ENCODE measurements around the gene MAGI2. TPM values are rescaled to one million over a fixed set of nuclear protein-coding genes. Genes with fewer than 3 reads are reported as not detected.

The MAGI2 gene
- total and polyA plus RNA-seq, 2 donors (not counting 3 experiments of a cell fraction or from before 2014, with no cell fraction given): 0.28 to 6.0 TPM

DNA sequence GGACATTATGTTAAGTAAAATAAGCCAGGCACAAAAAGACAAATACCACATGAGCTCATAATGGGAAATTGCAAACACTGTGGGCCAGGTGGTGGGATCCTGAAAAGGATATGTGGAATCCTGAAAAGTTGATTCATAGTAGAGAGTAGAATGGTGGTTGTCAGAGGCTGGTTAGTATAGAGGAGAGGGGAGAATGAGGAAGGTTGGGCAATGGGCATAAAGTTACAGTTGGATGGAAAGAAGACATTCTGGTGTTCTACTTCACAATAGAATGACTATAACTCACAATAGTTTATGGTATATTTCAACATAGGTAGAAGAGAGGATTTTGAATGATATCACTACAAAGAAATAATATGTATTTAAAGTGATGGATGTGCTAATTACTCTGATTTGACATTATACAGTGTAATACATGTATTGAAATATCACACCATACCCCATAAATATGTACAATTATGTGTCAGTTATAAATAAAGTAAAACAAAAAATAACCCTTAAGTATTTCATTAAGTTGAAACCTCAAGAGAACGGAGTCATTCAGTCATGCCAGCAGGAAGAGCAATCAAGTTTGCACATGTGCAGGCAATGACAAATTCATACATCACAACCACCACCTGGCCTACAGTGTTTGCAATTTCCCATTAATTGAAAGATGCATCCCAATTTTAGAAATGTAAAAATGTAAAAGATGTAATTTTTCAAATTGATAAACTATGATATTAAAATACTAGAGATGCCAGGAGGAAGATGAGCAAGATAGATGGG is 156.7 kb downstream of the MAGI2 start:
- Histone ChIP-seq H3K4me2 (ENCODE audit: insufficient read depth, low read length) (no peak overlapping the region), H3K9me1 (replicated peaks; ENCODE audit: control insufficient read depth, extremely low read depth, insufficient read depth, low read length) (no peaks in the 10 kb centered on the region), H4K20me1 (replicated peaks; ENCODE audit: control insufficient read depth, extremely low read depth, insufficient read depth, low read length) (no peaks in the 10 kb centered on the region), H3K27ac (ENCODE audit: insufficient read depth, low read depth, low read length) (no peak overlapping the region), H3K4me3 (replicated peaks in 1 of 3; ENCODE audit: insufficient read depth in 1 of 3, low read depth in 1 of 3, low read length in 3 of 3) (no peak overlapping the region), H3K4me1 (ENCODE audit: control insufficient read depth, extremely low read depth, insufficient read depth, low read length) (no peaks in the 10 kb centered on the region), H2AFZ (ENCODE audit: low read depth, low read length) (no peak overlapping the region), H3K9me3 (replicated peaks; ENCODE audit: control insufficient read depth, insufficient read depth, low read length) (no peaks in the 10 kb centered on the region), H3K36me3 (ENCODE audit: control insufficient read depth in 2 of 2, extremely low read depth in 1 of 2, insufficient read depth in 2 of 2, low read length in 2 of 2) (no peaks in the 10 kb centered on the region), H3K27me3 (ENCODE audit: control insufficient read depth in 2 of 2, insufficient read depth in 2 of 2, low read length in 2 of 2) (no peaks in the 10 kb centered on the region), H3K9ac (replicated peaks; ENCODE audit: extremely low read depth, insufficient read depth, low read length) (no peak overlapping the region), H3K79me2 (ENCODE audit: control insufficient read depth, insufficient read depth, low read length) (no peaks in the 10 kb centered on the region)
- TF ChIP-seq, protein P1, sequence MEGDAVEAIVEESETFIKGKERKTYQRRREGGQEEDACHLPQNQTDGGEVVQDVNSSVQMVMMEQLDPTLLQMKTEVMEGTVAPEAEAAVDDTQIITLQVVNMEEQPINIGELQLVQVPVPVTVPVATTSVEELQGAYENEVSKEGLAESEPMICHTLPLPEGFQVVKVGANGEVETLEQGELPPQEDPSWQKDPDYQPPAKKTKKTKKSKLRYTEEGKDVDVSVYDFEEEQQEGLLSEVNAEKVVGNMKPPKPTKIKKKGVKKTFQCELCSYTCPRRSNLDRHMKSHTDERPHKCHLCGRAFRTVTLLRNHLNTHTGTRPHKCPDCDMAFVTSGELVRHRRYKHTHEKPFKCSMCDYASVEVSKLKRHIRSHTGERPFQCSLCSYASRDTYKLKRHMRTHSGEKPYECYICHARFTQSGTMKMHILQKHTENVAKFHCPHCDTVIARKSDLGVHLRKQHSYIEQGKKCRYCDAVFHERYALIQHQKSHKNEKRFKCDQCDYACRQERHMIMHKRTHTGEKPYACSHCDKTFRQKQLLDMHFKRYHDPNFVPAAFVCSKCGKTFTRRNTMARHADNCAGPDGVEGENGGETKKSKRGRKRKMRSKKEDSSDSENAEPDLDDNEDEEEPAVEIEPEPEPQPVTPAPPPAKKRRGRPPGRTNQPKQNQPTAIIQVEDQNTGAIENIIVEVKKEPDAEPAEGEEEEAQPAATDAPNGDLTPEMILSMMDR (IDR thresholded peaks at IDR 0.05; ENCODE audit: extremely low read depth in 1 of 2, insufficient read depth in 1 of 2, low read depth in 1 of 2, low read length in 2 of 2): no peak
- TF ChIP-seq FOS (IDR thresholded peaks at IDR 0.05; ENCODE audit: borderline replicate concordance, insufficient read depth, low read length) (no peak), JUN (IDR thresholded peaks at IDR 0.05; ENCODE audit: borderline replicate concordance, insufficient read depth, insufficient read length, low read depth) (no peak), POLR2A (IDR thresholded peaks at IDR 0.05; ENCODE audit: low read depth, low read length) (no peak), MAX (IDR thresholded peaks at IDR 0.05; ENCODE audit: insufficient read depth, insufficient read length) (no peak), GATA2 (IDR thresholded peaks at IDR 0.05; ENCODE audit: insufficient read depth, insufficient read length, low read depth, low read length) (no peak), POLR2AphosphoS5 (IDR thresholded peaks at IDR 0.05; ENCODE audit: insufficient read depth, low read depth, low read length) (no peak), EZH2 (IDR thresholded peaks at IDR 0.05; ENCODE audit: borderline replicate concordance, low read depth, low read length, severe bottlenecking) (no peak), MYC (IDR thresholded peaks at IDR 0.05; ENCODE audit: low read depth, low read length) (no peak)
- no peak for DNase-seq (ENCODE audit: low read depth, low spot score)
- no peak for FAIRE-seq
- ChIA-PET POLR2A (no interaction called here), CTCF (interaction anchor here (0.8 to 3.2 kb wide), 20 partner anchors 8 to 751 kb away, joined by 3 to 131 read pairs (median 7); partner anchors contain the start of gene MAGI2)
- BruUV-seq (replicated peaks): no TSS peak
- dilution Hi-C loops (cut with MboI; ENCODE audit: extremely low pct_ligation_motif_present, low sequenced_read_pairs): no loop called here
- intact Hi-C loops (cut with micrococcal nuclease): loop anchor here (10.0 kb wide), 1 partner anchor 328 kb away; no protein-coding TSS in a partner anchor
